Measurements from ENCODE around the gene FOCAD. TPM values are rescaled to one million over a fixed set of nuclear protein-coding genes. Genes with fewer than 3 reads are reported as not detected.

FOCAD gene
- total and polyA plus RNA-seq, 2 donors (not counting 1 experiment from before 2014, with no cell fraction given): 4.0 to 10.1 TPM

GRCh38 chr9:21031808-21032183, 347.7 kb downstream of the FOCAD start:
- Histone ChIP-seq H4K20me1 (ENCODE audit: control insufficient read depth, insufficient read depth, low read length, poor library complexity, severe bottlenecking) (no peaks in the 10 kb centered on the region), H3K9me3 (ENCODE audit: control extremely low read depth in 1 of 3, control insufficient read depth in 2 of 3, insufficient read depth in 1 of 3, low read length in 2 of 3) (no peaks in the 10 kb centered on the region), H3K4me3 (ENCODE audit: control extremely low read depth in 1 of 5, extremely low read depth in 1 of 5, insufficient read depth in 1 of 5, low read depth in 2 of 5, low read length in 4 of 5) (peak overlapping the region; percentile 56 to 79 (median 64)), H3K27me3 (replicated peaks in 1 of 4; ENCODE audit: control extremely low read depth in 1 of 4, control insufficient read depth in 3 of 4, insufficient read depth in 4 of 4, low read length in 3 of 4) (no peaks in the 10 kb centered on the region), H3K79me2 (ENCODE audit: control insufficient read depth, insufficient read depth, low read length) (no peaks in the 10 kb centered on the region), H2AFZ (ENCODE audit: insufficient read depth, low read depth, low read length, poor library complexity, severe bottlenecking) (peak overlapping the region; percentile 86), H3K27ac (ENCODE audit: low read length in 2 of 2) (peak overlapping the region; percentile 69 to 79), H3K36me3 (replicated peaks in 1 of 2; ENCODE audit: control extremely low read depth in 1 of 2, control insufficient read depth in 1 of 2, extremely low read depth in 1 of 2, insufficient read depth in 2 of 2, low read length in 1 of 2) (peaks cover 0 to 2% of the 10 kb centered on the region in 2 experiments), H3K4me1 (ENCODE audit: control insufficient read depth in 2 of 2, insufficient read depth in 2 of 2, low read length in 2 of 2) (peaks cover 11 to 13% of the 10 kb centered on the region in 2 donors), H3K4me2 (replicated peaks; ENCODE audit: low read depth, low read length, poor library complexity, severe bottlenecking) (peak overlapping the region; percentile 71), H3K9ac (ENCODE audit: low read length) (peak overlapping the region; percentile 67)
- Mint-ChIP-seq H3K27me3 (no peaks in the 10 kb centered on the region), H3K27ac (peak overlapping the region; percentile 79), H3K9me3 (ENCODE audit: insufficient read depth) (no peaks in the 10 kb centered on the region), H3K4me3 (peak overlapping the region; percentile 82), H3K4me1 (peaks cover 6% of the 10 kb centered on the region)
- DNase-seq (no peak), ATAC-seq (ENCODE audit: low read depth) (no peak)
- POLR2A ChIA-PET: interaction anchor here (0.6 kb wide), 1 partner anchor 67 kb away, joined by 3 read pairs; no protein-coding TSS in a partner anchor
- CTCF ChIA-PET: interaction anchor here (0.6 to 1.3 kb wide), 4 partner anchors 8 to 79 kb away, joined by 3 to 6 read pairs (median 4); partner anchors contain the start of gene IFNB1
- intact Hi-C loops (cut with micrococcal nuclease): loop anchor here (5.0 to 10.0 kb wide), 3 partner anchors 63 to 409 kb away; partner anchors contain the start of genes FOCAD and MLLT3
- TF ChIP-seq CTCF (IDR thresholded peaks at IDR 0.05) (no peak), EZH2 (IDR thresholded peaks at IDR 0.05; ENCODE audit: borderline replicate concordance, insufficient read depth, low read depth, low read length, poor library complexity, severe bottlenecking) (no peak)
- WGBS (ENCODE audit: insufficient coverage): 69% methylated on average over 22 of the region's 22 CpGs

GRCh38 chr9:21037278-21037677, 353.2 kb downstream of the FOCAD start:
- H2AFZ ChIP-seq (ENCODE audit: insufficient read depth, low read depth, low read length, poor library complexity, severe bottlenecking): no peak overlapping the region
- Mint-ChIP-seq H3K9me3 (ENCODE audit: insufficient read depth) (no peaks in the 10 kb centered on the region), H3K4me3 (no peak overlapping the region), H3K27ac (no peak overlapping the region), H3K27me3 (no peaks in the 10 kb centered on the region), H3K4me1 (peaks cover 5% of the 10 kb centered on the region)
- CTCF ChIA-PET: interaction anchor here (1.4 kb wide), 1 partner anchor 96 kb away, joined by 3 read pairs; no protein-coding TSS in a partner anchor
- H3K9ac ChIP-seq (ENCODE audit: low read length): no peak overlapping the region
- DNase-seq (no peak), ATAC-seq (ENCODE audit: low read depth) (no peak)
- 100% methylated on average over 1 of the region's 2 CpGs for WGBS (ENCODE audit: insufficient coverage)
- peaks cover 0 to under 1% of the 10 kb centered on the region in 2 donors for H3K4me1 ChIP-seq (ENCODE audit: control insufficient read depth in 2 of 2, insufficient read depth in 2 of 2, low read length in 2 of 2)
- H3K9me3 ChIP-seq (ENCODE audit: control extremely low read depth in 1 of 3, control insufficient read depth in 2 of 3, insufficient read depth in 1 of 3, low read length in 2 of 3): no peaks in the 10 kb centered on the region
- POLR2A ChIA-PET: no interaction called here
- H3K27me3 ChIP-seq (replicated peaks in 1 of 4; ENCODE audit: control extremely low read depth in 1 of 4, control insufficient read depth in 3 of 4, insufficient read depth in 4 of 4, low read length in 3 of 4): no peaks in the 10 kb centered on the region
- no peaks in the 10 kb centered on the region for H3K79me2 ChIP-seq (ENCODE audit: control insufficient read depth, insufficient read depth, low read length)
- intact Hi-C loops (cut with micrococcal nuclease): loop anchor here (10.0 kb wide), 2 partner anchors 58 to 352 kb away; partner anchors contain the start of gene FOCAD
- H3K4me2 ChIP-seq (replicated peaks; ENCODE audit: low read depth, low read length, poor library complexity, severe bottlenecking): no peak overlapping the region
- no peaks in the 10 kb centered on the region for H4K20me1 ChIP-seq (ENCODE audit: control insufficient read depth, insufficient read depth, low read length, poor library complexity, severe bottlenecking)
- TF ChIP-seq CTCF (IDR thresholded peaks at IDR 0.05) (no peak), EZH2 (IDR thresholded peaks at IDR 0.05; ENCODE audit: borderline replicate concordance, insufficient read depth, low read depth, low read length, poor library complexity, severe bottlenecking) (no peak)
- H3K4me3 ChIP-seq (ENCODE audit: control extremely low read depth in 1 of 5, extremely low read depth in 1 of 5, insufficient read depth in 1 of 5, low read depth in 2 of 5, low read length in 4 of 5): no peak overlapping the region
- H3K36me3 ChIP-seq (replicated peaks in 1 of 2; ENCODE audit: control extremely low read depth in 1 of 2, control insufficient read depth in 1 of 2, extremely low read depth in 1 of 2, insufficient read depth in 2 of 2, low read length in 1 of 2): no peaks in the 10 kb centered on the region
- no peak overlapping the region for H3K27ac ChIP-seq (ENCODE audit: low read length in 2 of 2)
